Measurements from ENCODE around the gene EYS.

DNA sequence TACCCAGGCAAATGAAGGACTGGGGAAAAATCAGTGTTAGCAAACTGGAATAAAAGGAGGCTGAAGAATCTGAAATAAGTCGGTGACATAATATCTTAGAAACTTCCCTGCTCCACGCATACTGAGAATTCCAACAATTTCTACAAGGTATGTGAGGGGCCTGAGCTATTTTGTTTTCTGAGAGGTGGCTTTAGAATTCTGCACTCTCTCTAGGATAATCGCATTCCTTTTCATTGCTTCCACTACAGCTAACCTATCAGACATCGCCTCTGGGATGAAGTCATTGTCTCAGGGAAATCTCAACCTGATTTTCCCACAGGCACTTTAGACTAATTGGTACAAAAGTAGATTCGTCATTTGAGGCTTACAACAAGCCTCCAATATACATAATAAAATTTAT lies 1330.6 kb downstream of the EYS start:
- TF ChIP-seq RAD21 (IDR thresholded peaks at IDR 0.05; ENCODE audit: low read length), result no peak
- no peak for TF ChIP-seq YY1 (IDR thresholded peaks at IDR 0.05; ENCODE audit: low read depth)
- TF ChIP-seq, protein P1, sequence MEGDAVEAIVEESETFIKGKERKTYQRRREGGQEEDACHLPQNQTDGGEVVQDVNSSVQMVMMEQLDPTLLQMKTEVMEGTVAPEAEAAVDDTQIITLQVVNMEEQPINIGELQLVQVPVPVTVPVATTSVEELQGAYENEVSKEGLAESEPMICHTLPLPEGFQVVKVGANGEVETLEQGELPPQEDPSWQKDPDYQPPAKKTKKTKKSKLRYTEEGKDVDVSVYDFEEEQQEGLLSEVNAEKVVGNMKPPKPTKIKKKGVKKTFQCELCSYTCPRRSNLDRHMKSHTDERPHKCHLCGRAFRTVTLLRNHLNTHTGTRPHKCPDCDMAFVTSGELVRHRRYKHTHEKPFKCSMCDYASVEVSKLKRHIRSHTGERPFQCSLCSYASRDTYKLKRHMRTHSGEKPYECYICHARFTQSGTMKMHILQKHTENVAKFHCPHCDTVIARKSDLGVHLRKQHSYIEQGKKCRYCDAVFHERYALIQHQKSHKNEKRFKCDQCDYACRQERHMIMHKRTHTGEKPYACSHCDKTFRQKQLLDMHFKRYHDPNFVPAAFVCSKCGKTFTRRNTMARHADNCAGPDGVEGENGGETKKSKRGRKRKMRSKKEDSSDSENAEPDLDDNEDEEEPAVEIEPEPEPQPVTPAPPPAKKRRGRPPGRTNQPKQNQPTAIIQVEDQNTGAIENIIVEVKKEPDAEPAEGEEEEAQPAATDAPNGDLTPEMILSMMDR (IDR thresholded peaks at IDR 0.05), result no peak
- TF ChIP-seq NRF1 (IDR thresholded peaks at IDR 0.05; ENCODE audit: low read depth, low read length), result no peak
- TF ChIP-seq, protein P2, sequence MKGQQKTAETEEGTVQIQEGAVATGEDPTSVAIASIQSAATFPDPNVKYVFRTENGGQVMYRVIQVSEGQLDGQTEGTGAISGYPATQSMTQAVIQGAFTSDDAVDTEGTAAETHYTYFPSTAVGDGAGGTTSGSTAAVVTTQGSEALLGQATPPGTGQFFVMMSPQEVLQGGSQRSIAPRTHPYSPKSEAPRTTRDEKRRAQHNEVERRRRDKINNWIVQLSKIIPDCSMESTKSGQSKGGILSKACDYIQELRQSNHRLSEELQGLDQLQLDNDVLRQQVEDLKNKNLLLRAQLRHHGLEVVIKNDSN (IDR thresholded peaks at IDR 0.05; ENCODE audit: borderline replicate concordance, low read depth), result no peak

Measured in SK-N-SH (cell line).